ENCODE data around the gene PORCN. TPM values are rescaled to one million over a fixed set of nuclear protein-coding genes. Genes with fewer than 3 reads are reported as not detected.
A peak's percentile ranks its signal among the peaks of the same experiment; 100 is the strongest.

PORCN gene
- total and polyA plus RNA-seq, 9 of the 15 experiments (the other 6 are each of a cell fraction or from before 2014, with no cell fraction given) = 0.34 to 5.1 (median 2.8) TPM

- TF ChIP-seq PCBP1 (IDR thresholded peaks at IDR 0.05; ENCODE audit: low read depth, low read length, poor library complexity, severe bottlenecking) (no peak), ASH1L (IDR thresholded peaks at IDR 0.05; ENCODE audit: borderline replicate concordance, low read depth, partially characterized antibody) (no peak), ZNF347 (CRISPR knock-in tag; IDR thresholded peaks at IDR 0.05; ENCODE audit: low read depth) (no peak), TAF1 (IDR thresholded peaks at IDR 0.05; ENCODE audit: control insufficient read depth, extremely low read depth, insufficient read depth, low read length, severe bottlenecking) (peak; percentile 54), GTF2E2 (tag; IDR thresholded peaks at IDR 0.05) (no peak), DACH1 (IDR thresholded peaks at IDR 0.05; ENCODE audit: partially characterized antibody) (no peak), SAFB (IDR thresholded peaks at IDR 0.05; ENCODE audit: borderline replicate concordance, low read depth, low read length) (peak; percentile 78; the same call in 1 of the 2 replicates), THRAP3 (IDR thresholded peaks at IDR 0.05; ENCODE audit: borderline replicate concordance) (no peak), LARP7 (IDR thresholded peaks at IDR 0.05) (no peak), PTTG1 (tag; IDR thresholded peaks at IDR 0.05; ENCODE audit: low read depth) (no peak), SAFB2 (IDR thresholded peaks at IDR 0.05; ENCODE audit: borderline replicate concordance, low read depth, low read length, severe bottlenecking) (no peak), ZNF561 (CRISPR knock-in tag; conservative IDR thresholded peaks at IDR 0.05) (no peak), ZNF518B (CRISPR knock-in tag; IDR thresholded peaks at IDR 0.05) (no peak), CEBPZ (IDR thresholded peaks at IDR 0.05; ENCODE audit: borderline replicate concordance, low read depth, low read length) (no peak), KDM5B (IDR thresholded peaks at IDR 0.05; ENCODE audit: insufficient replicate concordance, low read depth, low read length) (peak; percentile 63), HNRNPK (IDR thresholded peaks at IDR 0.05; ENCODE audit: low read depth, low read length, poor library complexity, severe bottlenecking) (no peak), ZBTB2 (IDR thresholded peaks at IDR 0.05) (peak; percentile 96), ESRRB (CRISPR knock-in tag; IDR thresholded peaks at IDR 0.05; ENCODE audit: borderline replicate concordance) (no peak), KLF6 (CRISPR knock-in tag; IDR thresholded peaks at IDR 0.05; ENCODE audit: borderline replicate concordance) (no peak)
Measured at GRCh38 chrX:48475774-48476577, 32.8 kb upstream of the PORCN start, which contains the start of gene FTSJ1 (continued).
